SK-N-SH treated with all-trans-retinoic acid at 6 μM for 48 hours (cell line): ENCODE data around the gene FZD1.

Source experiments
- CREB5 ChIP-seq: fragments of 250-450 bp; sonication (Bioruptor Pico); IDR thresholded peaks from 2 replicates; pipeline ENCODE4 v1.5.1; 2020; ENCODE audit warnings: low read depth, mild to moderate bottlenecking, moderate library complexity
- CSRNP3 ChIP-seq: fragments of 250-450 bp; sonication (Bioruptor Pico); IDR thresholded peaks from 2 replicates; pipeline ENCODE4 v1.5.1; 2021; ENCODE audit warnings: mild to moderate bottlenecking, moderate library complexity
- OSR1 ChIP-seq: fragments of 250-450 bp; sonication (Bioruptor Pico); IDR thresholded peaks from 2 replicates; pipeline ENCODE4 v1.8.0; 2022; ENCODE audit warnings: moderate library complexity, mild to moderate bottlenecking, inconsistent platforms
- PATZ1 ChIP-seq: fragments of 250-450 bp; sonication (Bioruptor Pico); IDR thresholded peaks from 2 replicates; pipeline ENCODE4 v1.8.0; 2020; ENCODE audit warnings: mild to moderate bottlenecking, moderate library complexity, borderline replicate concordance
- POU6F1 ChIP-seq: fragments of 250-450 bp; sonication (Bioruptor Pico); IDR thresholded peaks from 2 replicates; pipeline ENCODE4 v1.8.0; 2021; ENCODE audit warnings: low read depth, mild to moderate bottlenecking, moderate library complexity, borderline replicate concordance
- ZC3H10 ChIP-seq: fragments of 250-450 bp; sonication (Bioruptor Pico); IDR thresholded peaks from 2 replicates; pipeline ENCODE4 v1.5.1; 2021; ENCODE audit warnings: mild to moderate bottlenecking, moderate library complexity
- ZFP30 ChIP-seq: fragments of 450-650 bp; formaldehyde crosslinking; IDR thresholded peaks from 2 replicates; pipeline ENCODE4 v1.5.0; 2022; ENCODE audit warnings: mild to moderate bottlenecking, moderate library complexity
- ZNF565 ChIP-seq: fragments of 450-650 bp; formaldehyde crosslinking; conservative IDR thresholded peaks from 2 replicates; pipeline ENCODE4 v1.5.0; 2020; ENCODE audit warnings: low read depth, mild to moderate bottlenecking, moderate library complexity
- ZNF70 ChIP-seq: fragments of 450-650 bp; formaldehyde crosslinking; IDR thresholded peaks from 2 replicates; pipeline ENCODE4 v1.5.0; 2020; ENCODE audit warnings: mild to moderate bottlenecking, moderate library complexity

GRCh38 chr7:91292506-91292905, 28.3 kb downstream of the FZD1 start:
- TF ChIP-seq CSRNP3 = no peak
- no peak for TF ChIP-seq ZFP30 (CRISPR knock-in tag)
- TF ChIP-seq ZNF565 (CRISPR knock-in tag) = no peak
- TF ChIP-seq CREB5 (CRISPR knock-in tag) = no peak
- no peak for TF ChIP-seq ZNF70 (CRISPR knock-in tag)
- no peak for TF ChIP-seq PATZ1 (CRISPR knock-in tag)
- no peak for TF ChIP-seq POU6F1
- no peak for TF ChIP-seq ZC3H10 (CRISPR knock-in tag)
- no peak for TF ChIP-seq OSR1 (CRISPR knock-in tag)
